ENCODE results near the gene BSPRY. TPM values are rescaled to one million over a fixed set of nuclear protein-coding genes. Genes with fewer than 3 reads are reported as not detected.

The BSPRY gene
- total and polyA plus RNA-seq, 2 of the 13 experiments (the other 11 are each of a cell fraction or from before 2014, with no cell fraction given): 0.09 to 0.26 TPM

GRCh38 chr9:113387560-113388230 is 38.4 kb downstream of the BSPRY start (continued):
- TF ChIP-seq, protein P1, sequence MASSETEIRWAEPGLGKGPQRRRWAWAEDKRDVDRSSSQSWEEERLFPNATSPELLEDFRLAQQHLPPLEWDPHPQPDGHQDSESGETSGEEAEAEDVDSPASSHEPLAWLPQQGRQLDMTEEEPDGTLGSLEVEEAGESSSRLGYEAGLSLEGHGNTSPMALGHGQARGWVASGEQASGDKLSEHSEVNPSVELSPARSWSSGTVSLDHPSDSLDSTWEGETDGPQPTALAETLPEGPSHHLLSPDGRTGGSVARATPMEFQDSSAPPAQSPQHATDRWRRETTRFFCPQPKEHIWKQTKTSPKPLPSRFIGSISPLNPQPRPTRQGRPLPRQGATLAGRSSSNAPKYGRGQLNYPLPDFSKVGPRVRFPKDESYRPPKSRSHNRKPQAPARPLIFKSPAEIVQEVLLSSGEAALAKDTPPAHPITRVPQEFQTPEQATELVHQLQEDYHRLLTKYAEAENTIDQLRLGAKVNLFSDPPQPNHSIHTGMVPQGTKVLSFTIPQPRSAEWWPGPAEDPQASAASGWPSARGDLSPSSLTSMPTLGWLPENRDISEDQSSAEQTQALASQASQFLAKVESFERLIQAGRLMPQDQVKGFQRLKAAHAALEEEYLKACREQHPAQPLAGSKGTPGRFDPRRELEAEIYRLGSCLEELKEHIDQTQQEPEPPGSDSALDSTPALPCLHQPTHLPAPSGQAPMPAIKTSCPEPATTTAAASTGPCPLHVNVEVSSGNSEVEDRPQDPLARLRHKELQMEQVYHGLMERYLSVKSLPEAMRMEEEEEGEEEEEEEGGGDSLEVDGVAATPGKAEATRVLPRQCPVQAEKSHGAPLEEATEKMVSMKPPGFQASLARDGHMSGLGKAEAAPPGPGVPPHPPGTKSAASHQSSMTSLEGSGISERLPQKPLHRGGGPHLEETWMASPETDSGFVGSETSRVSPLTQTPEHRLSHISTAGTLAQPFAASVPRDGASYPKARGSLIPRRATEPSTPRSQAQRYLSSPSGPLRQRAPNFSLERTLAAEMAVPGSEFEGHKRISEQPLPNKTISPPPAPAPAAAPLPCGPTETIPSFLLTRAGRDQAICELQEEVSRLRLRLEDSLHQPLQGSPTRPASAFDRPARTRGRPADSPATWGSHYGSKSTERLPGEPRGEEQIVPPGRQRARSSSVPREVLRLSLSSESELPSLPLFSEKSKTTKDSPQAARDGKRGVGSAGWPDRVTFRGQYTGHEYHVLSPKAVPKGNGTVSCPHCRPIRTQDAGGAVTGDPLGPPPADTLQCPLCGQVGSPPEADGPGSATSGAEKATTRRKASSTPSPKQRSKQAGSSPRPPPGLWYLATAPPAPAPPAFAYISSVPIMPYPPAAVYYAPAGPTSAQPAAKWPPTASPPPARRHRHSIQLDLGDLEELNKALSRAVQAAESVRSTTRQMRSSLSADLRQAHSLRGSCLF (CRISPR knock-in tag; IDR thresholded peaks at IDR 0.05; ENCODE audit: borderline replicate concordance): no peak
- TF ChIP-seq MEF2D (CRISPR knock-in tag; IDR thresholded peaks at IDR 0.05): no peak
- TF ChIP-seq ZNF333 (CRISPR knock-in tag; IDR thresholded peaks at IDR 0.05; ENCODE audit: borderline replicate concordance): no peak
- peak; percentile 74 for TF ChIP-seq CEBPG (CRISPR knock-in tag; IDR thresholded peaks at IDR 0.05)
- no peak for TF ChIP-seq RFX3 (CRISPR knock-in tag; IDR thresholded peaks at IDR 0.05)
- TF ChIP-seq THYN1 (CRISPR knock-in tag; IDR thresholded peaks at IDR 0.05; ENCODE audit: borderline replicate concordance, low read depth): no peak
- TF ChIP-seq ZNF180 (CRISPR knock-in tag; IDR thresholded peaks at IDR 0.05; ENCODE audit: borderline replicate concordance, low read depth): no peak
- peak; percentile 89; the same call in 1 of the 2 replicates for TF ChIP-seq NFKB2 (CRISPR knock-in tag; IDR thresholded peaks at IDR 0.05; ENCODE audit: borderline replicate concordance)
- no peak for TF ChIP-seq ZNF44 (CRISPR knock-in tag; IDR thresholded peaks at IDR 0.05)
- TF ChIP-seq DBP (CRISPR knock-in tag; IDR thresholded peaks at IDR 0.05; ENCODE audit: not compliant biosample characterization): no peak
- no peak for TF ChIP-seq BCLAF1 (IDR thresholded peaks at IDR 0.05)
- peak; percentile 87 for TF ChIP-seq ZNF430 (CRISPR knock-in tag; IDR thresholded peaks at IDR 0.05)
- TF ChIP-seq SMARCE1 (IDR thresholded peaks at IDR 0.05; ENCODE audit: borderline replicate concordance): no peak
- peak; percentile 70 for TF ChIP-seq ZNF501 (CRISPR knock-in tag; IDR thresholded peaks at IDR 0.05)
- no peak for TF ChIP-seq SMAD9 (CRISPR knock-in tag; IDR thresholded peaks at IDR 0.05)
- peak; percentile 85 for TF ChIP-seq ARID3A (IDR thresholded peaks at IDR 0.05; ENCODE audit: low read depth, low read length)
- peak; percentile 70; the same call in 1 of the 2 replicates for TF ChIP-seq NCOA1 (CRISPR knock-in tag; IDR thresholded peaks at IDR 0.05)
- TF ChIP-seq SAP130 (CRISPR knock-in tag; IDR thresholded peaks at IDR 0.05; ENCODE audit: low read depth): peak; percentile 83
- no peak for TF ChIP-seq SP2 (CRISPR knock-in tag; IDR thresholded peaks at IDR 0.05)
- TF ChIP-seq TP53 (CRISPR knock-in tag; conservative IDR thresholded peaks at IDR 0.05): no peak
- no peak; the same call in 1 of the 2 replicates for TF ChIP-seq ESRRA (CRISPR knock-in tag; IDR thresholded peaks at IDR 0.05; ENCODE audit: low read depth)
